ENCODE data around the gene SMAP2.

The SMAP2 gene

DNA sequence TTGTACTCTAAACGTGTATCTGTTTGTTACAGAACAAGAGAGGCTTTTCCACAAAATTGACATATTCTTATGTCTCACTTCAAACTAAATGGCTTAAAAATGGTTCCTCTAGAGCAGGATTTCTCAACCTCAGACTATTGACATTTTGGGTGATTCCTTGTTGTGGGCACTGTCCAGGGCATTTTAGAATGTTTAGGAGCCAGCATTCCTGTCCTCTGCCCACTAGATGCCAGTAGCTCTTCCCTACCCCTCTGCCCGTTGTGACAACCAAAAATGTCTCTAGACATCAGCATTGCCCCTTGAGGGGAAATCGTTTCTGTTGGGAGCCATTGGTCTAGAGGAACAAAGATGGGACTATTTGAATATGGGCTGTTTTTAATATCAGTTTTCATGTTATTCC, 17.3 kb downstream of the SMAP2 start:
- DNase-seq (ENCODE audit: low read depth), result no peak

DNA sequence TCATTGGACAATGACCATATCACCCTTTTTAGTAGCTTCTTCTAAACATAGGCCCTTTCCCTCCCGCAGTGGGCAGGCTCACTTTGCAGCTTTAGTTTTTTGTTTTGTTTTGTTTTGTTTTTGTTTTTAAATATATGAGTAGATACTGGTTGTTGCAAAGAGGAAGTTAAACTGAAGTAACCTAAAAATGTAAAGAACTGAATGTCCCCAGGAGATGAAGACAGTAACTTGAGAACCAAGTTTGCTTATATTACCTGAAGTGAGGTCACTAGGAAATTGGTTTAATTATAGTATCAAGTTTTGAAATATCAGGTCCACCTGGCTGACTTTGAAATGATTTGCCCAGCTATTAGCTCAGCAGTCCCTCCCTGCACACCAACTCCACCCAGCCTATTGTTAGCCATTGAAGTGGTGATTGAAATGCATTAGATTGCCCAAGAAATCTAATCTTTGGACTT, 18.2 kb downstream of the SMAP2 start:
- no peak for DNase-seq (ENCODE audit: low read depth)

DNA sequence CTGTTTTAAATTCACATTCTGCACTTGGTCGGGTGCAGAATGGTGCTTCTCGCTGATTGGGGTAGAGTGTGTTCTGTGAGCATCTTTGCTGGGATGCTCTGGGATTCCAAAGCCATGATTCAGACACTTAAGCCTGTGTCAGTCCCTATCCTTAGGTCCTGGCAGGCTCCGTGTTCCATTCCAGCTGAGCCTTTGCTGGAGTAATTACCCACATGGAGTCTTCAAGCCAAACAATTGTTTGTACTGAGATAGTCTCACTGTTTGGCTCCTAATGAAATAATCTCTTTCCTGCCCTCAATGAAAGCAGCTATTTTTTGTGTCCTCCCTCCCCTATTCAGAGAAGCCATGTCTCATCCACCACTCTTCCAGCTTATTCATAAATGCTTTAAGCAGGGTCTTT, 18.7 kb downstream of the SMAP2 start:
- DNase-seq (ENCODE audit: low read depth), result peak; percentile 86

DNA sequence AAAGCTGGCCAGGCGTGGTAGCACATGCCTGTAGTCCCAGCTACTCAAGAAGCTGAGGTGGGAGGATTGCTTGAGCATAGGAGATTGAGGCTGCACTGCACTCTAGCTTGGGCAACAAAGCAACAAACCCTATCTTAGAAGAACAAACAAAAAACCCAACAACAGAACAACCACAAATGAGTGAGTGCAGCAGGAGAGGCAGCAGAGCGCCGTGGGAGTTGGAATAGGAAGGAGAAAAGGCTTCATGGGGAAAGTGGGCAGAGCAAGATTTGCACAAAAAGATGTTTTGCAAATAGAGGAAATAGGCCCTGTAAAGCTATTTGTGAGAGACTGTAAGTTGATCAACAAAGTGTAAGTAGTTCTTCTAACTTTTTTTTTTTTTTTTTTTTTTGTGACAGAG, 19.6 kb downstream of the SMAP2 start:
- no peak for DNase-seq (ENCODE audit: low read depth)

- DNase-seq (ENCODE audit: low read depth), result no peak
Measured at GRCh38 chr1:40394491-40395172, 21.1 kb downstream of the SMAP2 start.

- no peak for DNase-seq (ENCODE audit: low read depth)
Measured at GRCh38 chr1:40395190-40396175, 22.0 kb downstream of the SMAP2 start.

GRCh38 chr1:40396420-40396819, 22.9 kb downstream of the SMAP2 start:
- DNase-seq (ENCODE audit: low read depth), result no peak

DNA sequence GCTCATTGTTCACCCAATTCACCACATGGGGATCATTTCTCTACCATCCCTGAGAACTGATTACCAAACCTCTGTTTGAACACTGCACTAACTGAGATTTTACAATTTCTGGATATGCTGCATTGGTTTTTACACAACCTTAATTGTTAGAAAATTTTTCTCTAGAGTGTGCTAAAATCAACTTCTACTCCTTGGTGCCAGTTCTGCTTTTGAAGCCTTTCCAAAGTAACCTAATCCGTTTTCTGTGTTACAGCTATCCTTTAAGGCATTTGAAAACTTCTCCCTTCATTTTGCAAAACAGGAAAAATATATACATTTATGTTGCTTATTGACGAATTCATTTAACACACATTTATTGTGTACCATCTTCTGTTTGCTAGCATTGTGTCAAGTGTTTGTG, 23.7 kb downstream of the SMAP2 start:
- DNase-seq (ENCODE audit: low read depth), result no peak

- DNase-seq (ENCODE audit: low read depth), result no peak
Measured at GRCh38 chr1:40399984-40400704, 26.6 kb downstream of the SMAP2 start.

- DNase-seq (ENCODE audit: low read depth), result no peak
Measured at GRCh38 chr1:40401473-40402201, 28.1 kb downstream of the SMAP2 start.

DNA sequence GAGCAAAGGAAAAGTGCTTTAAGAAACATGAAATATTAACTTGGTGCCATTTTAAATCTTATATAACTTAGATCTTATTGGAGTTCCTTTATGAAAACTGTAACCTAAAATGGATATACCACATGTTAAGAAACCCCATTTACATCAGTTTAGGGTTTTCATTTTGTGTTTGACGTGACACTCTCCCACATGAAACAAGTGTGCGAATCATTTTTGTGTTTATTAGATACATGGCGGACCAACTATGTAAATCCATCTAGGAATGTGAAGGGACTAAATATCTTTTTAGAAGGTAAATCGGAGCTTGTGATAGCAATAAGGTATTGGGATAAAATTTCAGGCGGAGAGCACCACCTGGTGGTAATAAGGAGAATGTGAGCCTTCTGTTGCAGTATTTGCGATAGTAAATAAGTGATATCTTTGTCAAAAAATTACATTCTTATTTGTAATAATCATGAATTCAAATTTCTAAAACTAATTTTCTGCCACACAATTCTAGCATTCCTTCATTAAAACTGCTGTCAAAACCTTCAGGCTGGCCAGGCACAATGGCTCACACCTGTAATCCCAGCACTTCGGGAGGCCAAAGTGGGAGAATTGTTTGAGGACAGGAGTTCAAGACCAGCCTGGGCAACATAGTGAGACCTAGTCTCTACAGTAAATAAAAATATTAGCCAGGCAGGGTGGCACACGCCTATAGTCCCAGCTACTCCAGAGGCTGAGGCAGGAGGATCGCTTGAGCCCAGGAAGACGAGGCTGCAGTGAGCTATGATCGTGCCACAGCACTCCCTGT, 31.3 kb downstream of the SMAP2 start:
- peak; percentile 27 for DNase-seq (ENCODE audit: low read depth)

GRCh38 chr1:40405812-40406211, 32.3 kb downstream of the SMAP2 start:
- DNase-seq (ENCODE audit: low read depth), result no peak

DNA sequence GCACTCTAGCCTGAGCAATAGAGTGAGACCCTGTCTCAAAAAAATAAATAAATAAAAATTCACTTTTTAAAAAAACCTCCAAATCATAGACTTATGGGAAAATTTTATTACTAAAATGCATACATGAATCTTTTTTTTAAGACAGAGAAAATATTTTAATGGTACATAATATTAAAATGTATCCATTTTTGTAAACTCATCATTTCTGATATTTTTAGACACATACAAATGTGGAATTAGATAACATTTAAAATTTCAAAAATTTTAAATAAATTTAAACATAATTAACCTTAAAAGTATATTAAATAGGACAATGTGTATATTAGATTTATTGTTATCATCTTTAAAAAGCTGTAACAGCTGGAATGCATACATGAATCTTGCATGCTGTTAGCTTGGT, 33.9 kb downstream of the SMAP2 start:
- DNase-seq (ENCODE audit: low read depth), result no peak

GRCh38 chr1:40409467-40409866, 35.9 kb downstream of the SMAP2 start:
- DNase-seq (ENCODE audit: low read depth), result no peak

DNA sequence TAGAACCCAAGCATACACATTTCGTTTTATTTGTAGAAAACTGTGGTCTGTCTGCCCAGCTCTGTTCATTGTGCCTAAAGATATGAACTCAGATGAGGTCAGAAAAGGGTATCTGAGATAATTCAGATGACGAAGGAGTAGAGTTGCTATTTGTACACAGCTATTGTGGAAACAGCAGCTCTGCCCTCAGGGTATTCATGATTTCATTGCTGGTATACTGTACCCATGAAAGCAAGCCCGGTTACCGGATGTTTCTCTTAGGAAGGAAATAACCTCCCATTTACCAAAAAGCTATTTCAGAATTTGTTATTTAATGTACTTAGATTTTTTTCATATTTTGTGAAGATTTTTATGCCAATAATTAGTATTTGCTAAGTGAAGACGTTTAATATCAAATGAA, 37.8 kb downstream of the SMAP2 start:
- no peak for DNase-seq (ENCODE audit: low read depth)

DNA sequence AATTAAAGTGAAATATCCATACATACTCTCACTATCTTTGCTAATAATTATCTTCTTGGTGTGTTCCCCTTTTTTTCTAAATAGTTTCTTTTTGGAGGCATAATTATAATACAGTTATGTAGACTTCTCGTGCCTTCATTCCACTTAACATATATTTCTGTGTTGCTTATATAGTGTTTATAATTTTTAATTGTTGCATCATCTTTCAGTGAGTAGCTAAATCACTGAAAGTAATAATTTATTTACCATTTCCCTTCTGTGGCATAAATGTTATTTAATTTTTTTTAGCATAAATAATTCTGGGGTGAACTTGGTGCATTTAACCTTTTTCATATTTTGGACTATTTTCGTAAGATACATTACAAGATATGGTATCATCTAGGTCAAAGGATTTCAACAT, 38.3 kb downstream of the SMAP2 start:
- no peak for DNase-seq (ENCODE audit: low read depth)

- DNase-seq (ENCODE audit: low read depth), result no peak
Measured at GRCh38 chr1:40413527-40414252, 40.2 kb downstream of the SMAP2 start.

- DNase-seq (ENCODE audit: low read depth), result no peak
Measured at GRCh38 chr1:40414331-40414730, 40.8 kb downstream of the SMAP2 start.

DNA sequence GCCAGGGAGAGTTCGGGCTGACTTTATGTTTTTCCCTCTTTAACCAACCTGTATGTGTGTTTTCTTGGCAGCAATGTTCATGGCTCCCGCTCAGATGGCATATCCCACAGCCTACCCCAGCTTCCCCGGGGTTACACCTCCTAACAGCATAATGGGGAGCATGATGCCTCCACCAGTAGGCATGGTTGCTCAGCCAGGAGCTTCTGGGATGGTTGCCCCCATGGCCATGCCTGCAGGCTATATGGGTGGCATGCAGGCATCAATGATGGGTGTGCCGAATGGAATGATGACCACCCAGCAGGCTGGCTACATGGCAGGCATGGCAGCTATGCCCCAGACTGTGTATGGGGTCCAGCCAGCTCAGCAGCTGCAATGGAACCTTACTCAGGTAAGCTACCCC, 43.2 kb downstream of the SMAP2 start:
- DNase-seq (ENCODE audit: low read depth), result no peak

All from GM04504 (cell line).